Measurements from ENCODE around the gene GFPT1.

Gene GFPT1

GRCh38 chr2:69316550-69316949 is 70.5 kb downstream of the GFPT1 start:
- no peak for DNase-seq (ENCODE audit: low read depth in 2 of 2)

GRCh38 chr2:69315160-69315761 is 71.8 kb downstream of the GFPT1 start:
- DNase-seq (ENCODE audit: low read depth in 2 of 2), result no peak

DNA sequence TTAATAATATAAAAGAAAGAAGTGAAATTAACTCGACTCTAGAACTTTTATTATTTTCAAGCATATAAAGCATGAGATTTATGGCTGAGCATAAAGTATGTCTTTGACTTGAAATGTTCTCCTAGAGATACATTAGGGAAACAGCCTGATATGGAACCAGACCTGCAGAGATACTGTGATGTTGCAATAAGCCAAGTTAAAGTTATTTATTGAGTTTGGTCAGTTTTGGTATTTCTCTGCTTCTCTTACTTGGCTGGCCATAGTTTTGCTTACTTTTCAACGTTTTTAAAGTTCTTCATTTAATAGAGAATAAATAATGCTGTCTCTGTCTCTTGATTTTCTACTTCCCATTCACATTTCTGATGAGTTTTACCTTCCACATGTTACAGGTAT is 76.0 kb downstream of the GFPT1 start:
- DNase-seq (ENCODE audit: low read depth in 2 of 2), result no peak

DNA sequence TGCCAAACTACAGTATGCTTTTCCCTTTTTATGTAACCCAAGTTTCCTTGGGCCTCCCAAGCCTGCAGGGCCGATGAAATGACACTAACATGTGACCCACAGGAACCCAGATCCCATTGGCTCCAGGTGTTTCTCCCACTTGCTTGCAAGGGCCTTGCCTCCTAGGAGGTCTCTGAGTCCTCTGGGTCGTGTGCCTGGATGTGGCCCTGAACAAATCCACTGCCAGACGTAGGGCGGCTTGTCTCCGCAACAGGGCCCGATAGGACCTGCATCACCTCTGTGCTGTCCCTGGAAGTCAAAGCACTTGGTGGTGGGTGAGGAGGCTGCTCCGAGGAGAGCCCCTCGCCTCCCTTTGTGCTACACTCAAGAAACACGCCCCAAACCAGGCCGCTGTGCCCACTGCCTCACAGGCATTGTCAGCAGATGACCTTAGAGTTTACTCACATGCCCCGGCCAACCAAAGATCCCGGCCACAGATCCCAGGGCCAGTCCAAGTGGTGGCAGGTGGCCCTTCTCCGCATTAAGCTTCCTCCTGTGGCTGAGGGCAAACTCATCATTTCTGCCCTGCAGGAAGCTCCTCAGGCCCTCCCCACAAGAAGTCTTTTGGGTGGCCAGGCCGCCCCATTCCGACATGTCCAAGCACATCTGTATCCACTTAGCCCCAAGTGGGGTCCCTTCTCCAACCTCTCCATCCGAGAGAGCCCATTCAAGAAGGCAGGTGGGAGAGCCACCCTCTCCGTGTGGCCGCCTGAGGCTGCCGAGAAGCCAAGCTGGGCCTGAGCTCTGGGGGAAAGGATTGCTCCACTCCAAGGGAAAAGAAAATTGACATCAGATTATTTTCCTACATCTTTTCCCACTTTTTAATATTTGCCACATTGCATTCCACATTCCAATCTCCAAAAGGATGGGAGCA is 76.7 kb downstream of the GFPT1 start:
- no peak for DNase-seq (ENCODE audit: low read depth in 2 of 2)

GRCh38 chr2:69309351-69310110 is 77.5 kb downstream of the GFPT1 start:
- DNase-seq (ENCODE audit: low read depth in 2 of 2), result no peak

DNA sequence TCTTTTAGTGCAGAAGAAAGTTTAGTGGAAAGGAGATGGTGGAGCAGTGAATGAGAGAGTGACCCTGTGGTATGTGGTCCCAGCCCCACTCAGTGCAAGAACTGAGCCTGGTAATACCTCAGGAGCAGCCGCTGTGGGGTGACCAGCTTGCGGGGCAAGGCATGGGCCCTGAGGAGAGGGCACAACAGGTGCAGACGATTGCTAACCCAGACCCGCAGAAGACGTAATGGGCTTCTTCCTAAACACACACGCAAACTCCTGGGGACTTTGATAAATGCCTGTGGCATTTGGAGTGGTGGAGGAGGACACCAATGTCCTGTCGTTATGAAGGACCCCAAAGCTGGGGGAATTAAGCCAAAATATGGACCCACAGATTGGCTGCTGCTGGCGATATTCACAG is 78.7 kb downstream of the GFPT1 start:
- no peak for DNase-seq (ENCODE audit: low read depth in 2 of 2)

DNA sequence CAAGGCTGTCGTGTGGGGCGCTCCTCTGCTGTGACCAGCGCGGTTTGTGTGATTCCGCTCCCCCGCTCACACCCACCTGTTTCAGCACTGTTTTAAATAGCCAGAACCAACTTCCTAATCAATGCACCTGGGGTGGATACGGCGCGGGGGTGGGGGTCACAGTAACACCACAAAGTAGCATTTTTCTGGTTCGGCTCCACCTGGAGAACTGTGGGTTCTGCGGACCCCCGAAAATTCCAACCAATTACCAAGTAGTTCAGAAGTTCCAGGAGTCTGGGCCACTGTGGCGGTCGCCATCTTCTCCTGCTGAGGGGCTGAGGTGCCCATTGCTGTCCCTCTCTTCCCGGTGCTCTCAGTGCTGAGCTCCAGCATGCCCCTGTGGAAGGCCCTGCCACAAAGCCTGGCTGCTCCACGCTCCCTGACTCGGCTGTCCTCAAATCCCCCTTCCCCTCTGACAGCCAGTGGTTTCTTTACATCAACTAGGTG is 79.4 kb downstream of the GFPT1 start:
- DNase-seq (ENCODE audit: low read depth in 2 of 2), result no peak

DNA sequence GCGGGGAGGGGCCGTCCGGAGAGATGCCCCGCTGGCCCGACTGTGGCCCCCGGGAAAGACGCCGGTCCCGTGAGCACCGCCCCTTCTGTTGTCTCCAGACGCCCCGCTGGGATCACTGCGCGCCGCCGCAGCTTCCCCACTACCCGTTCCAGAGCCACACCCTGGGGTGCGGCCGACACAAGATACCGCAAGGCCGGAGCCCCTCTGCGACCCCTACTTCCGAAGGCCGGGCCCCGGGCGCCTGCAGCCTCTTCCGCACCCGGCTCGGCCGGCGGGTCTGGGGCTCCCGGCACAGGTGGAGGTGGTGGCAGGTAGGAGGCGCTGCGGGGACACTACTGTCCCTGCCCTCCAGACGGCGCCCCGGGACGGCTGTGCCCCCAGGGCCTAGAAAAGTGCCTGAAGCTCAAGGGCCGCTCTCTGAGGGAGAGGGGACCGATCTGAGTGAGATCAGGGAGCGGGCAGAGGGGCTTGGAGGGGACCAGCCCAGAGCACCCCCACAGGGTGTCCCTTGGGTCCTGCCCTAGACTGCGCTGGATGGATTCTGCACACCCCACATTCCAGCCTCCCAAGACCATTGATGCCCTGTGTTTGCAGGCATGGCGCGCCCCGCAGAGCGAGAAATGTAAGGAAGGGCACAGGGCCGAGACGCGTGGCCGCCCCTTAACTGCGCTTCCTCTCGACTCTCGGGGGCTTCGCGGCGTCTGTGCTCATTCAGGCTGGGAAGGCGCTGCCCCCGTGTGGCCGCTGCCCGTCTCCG is 80.0 kb downstream of the GFPT1 start:
- peak; percentile 34 to 44 for DNase-seq (ENCODE audit: low read depth in 2 of 2)

DNA sequence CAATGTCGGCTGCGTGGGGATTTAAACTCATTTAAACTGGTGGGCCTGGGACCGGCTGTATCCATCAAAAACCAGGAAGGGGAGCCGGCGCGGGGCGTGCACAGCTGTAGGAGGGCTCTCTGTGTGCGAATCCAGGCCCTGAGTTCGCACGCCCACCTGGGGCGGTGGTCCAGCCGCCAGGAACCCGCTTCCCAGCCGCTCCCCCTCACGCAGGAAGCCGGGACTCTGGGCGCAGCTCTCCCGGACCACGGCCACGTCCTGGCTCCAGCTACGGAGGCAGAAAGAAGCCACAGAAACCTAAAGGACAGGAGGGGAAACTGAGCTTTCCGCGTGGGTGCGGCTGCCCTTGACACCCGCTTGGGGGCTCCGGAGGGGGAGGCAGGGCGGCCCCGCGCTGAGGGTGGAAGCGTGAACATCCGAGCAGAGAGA is 80.6 kb downstream of the GFPT1 start:
- DNase-seq (ENCODE audit: low read depth in 2 of 2), result no peak

- DNase-seq (ENCODE audit: low read depth in 2 of 2), result no peak
Measured at GRCh38 chr2:69305712-69306392, 81.2 kb downstream of the GFPT1 start.

GRCh38 chr2:69305166-69305565 is 81.9 kb downstream of the GFPT1 start:
- no peak for DNase-seq (ENCODE audit: low read depth in 2 of 2)

GRCh38 chr2:69304656-69305055 is 82.4 kb downstream of the GFPT1 start:
- DNase-seq (ENCODE audit: low read depth in 2 of 2), result no peak

- DNase-seq (ENCODE audit: low read depth in 2 of 2), result no peak
Measured at GRCh38 chr2:69300650-69301049, 86.4 kb downstream of the GFPT1 start.

- DNase-seq (ENCODE audit: low read depth in 2 of 2), result no peak
Measured at GRCh38 chr2:69299772-69300516, 87.1 kb downstream of the GFPT1 start.

- DNase-seq (ENCODE audit: low read depth in 2 of 2), result no peak
Measured at GRCh38 chr2:69298862-69299261, 88.2 kb downstream of the GFPT1 start.

GRCh38 chr2:69298261-69298660 is 88.8 kb downstream of the GFPT1 start:
- no peak for DNase-seq (ENCODE audit: low read depth in 2 of 2)

- DNase-seq (ENCODE audit: low read depth in 2 of 2), result no peak
Measured at GRCh38 chr2:69297216-69297615, 89.8 kb downstream of the GFPT1 start.

DNA sequence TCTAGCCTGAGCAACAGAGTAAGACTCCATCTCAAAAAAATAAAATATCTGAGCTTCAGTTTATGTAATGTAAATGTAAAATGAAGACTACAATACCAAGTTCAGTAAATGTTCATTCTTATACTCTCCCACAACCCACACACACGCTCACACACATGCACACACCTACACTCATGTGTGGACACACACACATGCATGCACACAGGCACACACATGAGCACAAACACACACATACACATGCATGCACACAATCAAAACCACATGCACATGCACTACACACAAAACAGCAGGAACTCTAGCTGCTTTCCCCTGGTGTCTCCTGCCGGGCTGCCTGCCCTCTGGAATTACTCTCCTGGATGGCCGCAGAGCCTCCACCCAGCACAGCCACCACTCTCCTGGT is 90.6 kb downstream of the GFPT1 start:
- no peak for DNase-seq (ENCODE audit: low read depth in 2 of 2)

- DNase-seq (ENCODE audit: low read depth in 2 of 2), result no peak
Measured at GRCh38 chr2:69292256-69292655, 94.8 kb downstream of the GFPT1 start.

DNA sequence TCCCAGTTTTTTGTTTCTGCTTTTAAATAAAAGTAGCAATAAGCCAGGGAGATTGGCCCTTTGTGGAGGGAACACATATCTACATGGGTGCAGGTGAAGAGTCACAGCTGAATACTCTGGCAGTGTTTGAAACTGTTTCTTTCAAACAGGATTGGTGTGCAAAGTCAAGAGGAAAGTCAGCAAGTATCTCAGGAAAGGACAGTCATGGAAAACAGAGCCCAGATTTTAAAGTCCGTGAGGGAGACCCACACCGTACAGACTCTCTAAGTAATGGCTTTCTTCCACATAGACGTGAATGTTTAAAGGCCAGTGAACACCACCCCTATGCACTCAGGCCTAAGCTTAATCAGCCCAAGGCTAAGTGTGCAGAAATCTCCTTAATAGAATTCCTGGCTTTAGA is 95.3 kb downstream of the GFPT1 start:
- DNase-seq (ENCODE audit: low read depth in 2 of 2), result no peak
